ENCODE measurements around the gene BEST2. TPM values are rescaled to one million over a fixed set of nuclear protein-coding genes. Genes with fewer than 3 reads are reported as not detected.

The BEST2 gene
- total and polyA plus RNA-seq, 12 donors: not detected

- DNase-seq (peak; percentile 72), ATAC-seq (peak; percentile 66 to 94 (median 80))
- intact Hi-C loops (cut with DNase I): loop anchor here in 7 of 10 donors (5.0 kb wide), 2 partner anchors 34 to 84 kb away; no protein-coding TSS in a partner anchor
- no peaks in the 10 kb centered on the region for H3K9me3 ChIP-seq
- H3K4me3 ChIP-seq: no peak overlapping the region
- H3K27ac ChIP-seq: peak overlapping the region; percentile 63 to 91 (median 80)
- H3K36me3 ChIP-seq: peaks cover 0 to 69% (median 15%) of the 10 kb centered on the region in 9 donors
- TF ChIP-seq, protein P1, sequence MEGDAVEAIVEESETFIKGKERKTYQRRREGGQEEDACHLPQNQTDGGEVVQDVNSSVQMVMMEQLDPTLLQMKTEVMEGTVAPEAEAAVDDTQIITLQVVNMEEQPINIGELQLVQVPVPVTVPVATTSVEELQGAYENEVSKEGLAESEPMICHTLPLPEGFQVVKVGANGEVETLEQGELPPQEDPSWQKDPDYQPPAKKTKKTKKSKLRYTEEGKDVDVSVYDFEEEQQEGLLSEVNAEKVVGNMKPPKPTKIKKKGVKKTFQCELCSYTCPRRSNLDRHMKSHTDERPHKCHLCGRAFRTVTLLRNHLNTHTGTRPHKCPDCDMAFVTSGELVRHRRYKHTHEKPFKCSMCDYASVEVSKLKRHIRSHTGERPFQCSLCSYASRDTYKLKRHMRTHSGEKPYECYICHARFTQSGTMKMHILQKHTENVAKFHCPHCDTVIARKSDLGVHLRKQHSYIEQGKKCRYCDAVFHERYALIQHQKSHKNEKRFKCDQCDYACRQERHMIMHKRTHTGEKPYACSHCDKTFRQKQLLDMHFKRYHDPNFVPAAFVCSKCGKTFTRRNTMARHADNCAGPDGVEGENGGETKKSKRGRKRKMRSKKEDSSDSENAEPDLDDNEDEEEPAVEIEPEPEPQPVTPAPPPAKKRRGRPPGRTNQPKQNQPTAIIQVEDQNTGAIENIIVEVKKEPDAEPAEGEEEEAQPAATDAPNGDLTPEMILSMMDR (IDR thresholded peaks at IDR 0.05): no peak
- WGBS, 2 donors: 67 to 69% methylated on average over 11 of the region's 11 CpGs
- no peaks in the 10 kb centered on the region for H3K27me3 ChIP-seq
- H3K4me1 ChIP-seq: peaks cover 0 to 36% (median 4%) of the 10 kb centered on the region in 9 donors
Observed at GRCh38 chr19:12763100-12763499, 11.5 kb downstream of the BEST2 start.

GRCh38 chr19:12764698-12765097 lies 13.1 kb downstream of the BEST2 start:
- intact Hi-C loops (cut with DNase I): loop anchor here (5.0 kb wide), 4 partner anchors 33 to 83 kb away; partner anchors contain the start of genes PRDX2 (in 2 of the 10) and THSD8 (in 2 of the 10)
- peaks cover 0 to 84% (median 15%) of the 10 kb centered on the region in 9 donors for H3K36me3 ChIP-seq
- 96 to 98% methylated on average over 16 of the region's 16 CpGs for WGBS, 2 donors

DNA sequence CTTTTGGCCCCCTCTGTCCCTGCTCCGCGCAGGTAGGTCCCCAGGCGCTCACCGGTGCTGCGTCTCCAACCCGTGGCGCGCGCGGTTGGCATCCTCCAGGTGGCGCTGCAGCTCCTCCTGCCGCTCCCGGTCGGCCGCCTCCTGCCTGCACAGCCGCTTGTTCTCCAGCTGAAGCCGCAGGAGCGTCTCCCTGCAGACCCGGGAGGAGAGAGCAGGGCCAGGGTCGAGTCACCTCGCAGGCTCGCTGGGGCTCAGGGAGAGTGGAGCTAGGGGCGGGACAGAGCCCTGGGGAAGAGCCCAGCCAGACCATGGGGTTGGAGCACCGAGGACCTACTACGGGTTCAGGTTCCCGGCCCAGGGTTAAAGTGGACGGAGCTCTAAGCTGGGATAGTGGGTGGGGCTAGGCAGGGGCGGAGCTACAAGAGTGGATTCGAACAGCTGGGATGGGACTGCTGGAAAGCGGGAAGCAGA lies 14.5 kb downstream of the BEST2 start:
- Histone ChIP-seq H3K4me3 (peak overlapping the region in 7 of 10 donors; percentile 28 to 59 (median 44)), H3K27ac (peak overlapping the region in 9 of 10 donors; percentile 31 to 83 (median 53)), H3K36me3 (peaks cover 0 to 98% (median 15%) of the 10 kb centered on the region in 9 donors), H3K27me3 (no peaks in the 10 kb centered on the region), H3K9me3 (no peaks in the 10 kb centered on the region), H3K4me1 (peaks cover 0 to 39% (median 4%) of the 10 kb centered on the region in 9 donors)
- WGBS, 2 donors: 23 to 38% methylated on average over 30 of the region's 30 CpGs
- peak in 7 of 8 donors; percentile 67 to 90 (median 77) for ATAC-seq
- peak; percentile 85 to 91 for DNase-seq
- TF ChIP-seq, protein P1 (IDR thresholded peaks at IDR 0.05): peak in 7 of 9 donors; percentile 71 to 99 (median 88)
- intact Hi-C loops (cut with DNase I): loop anchor here in 4 of 10 donors (5.0 kb wide), 3 partner anchors 36 to 81 kb away; partner anchors contain the start of genes PRDX2 (in 2 of the 4) and THSD8 (in 2 of the 4)

More at GRCh38 chr19:12764698-12765097, 13.1 kb downstream of the BEST2 start:
- TF ChIP-seq, protein P1 (IDR thresholded peaks at IDR 0.05): no peak
- peak overlapping the region in 1 of 10 donors; percentile 1 for H3K27ac ChIP-seq
- peaks cover 0 to 35% (median 4%) of the 10 kb centered on the region in 9 donors for H3K4me1 ChIP-seq
- DNase-seq: no peak
- no peak for ATAC-seq
- no peak overlapping the region for H3K4me3 ChIP-seq
- no peaks in the 10 kb centered on the region for H3K27me3 ChIP-seq
- no peaks in the 10 kb centered on the region for H3K9me3 ChIP-seq

DNA sequence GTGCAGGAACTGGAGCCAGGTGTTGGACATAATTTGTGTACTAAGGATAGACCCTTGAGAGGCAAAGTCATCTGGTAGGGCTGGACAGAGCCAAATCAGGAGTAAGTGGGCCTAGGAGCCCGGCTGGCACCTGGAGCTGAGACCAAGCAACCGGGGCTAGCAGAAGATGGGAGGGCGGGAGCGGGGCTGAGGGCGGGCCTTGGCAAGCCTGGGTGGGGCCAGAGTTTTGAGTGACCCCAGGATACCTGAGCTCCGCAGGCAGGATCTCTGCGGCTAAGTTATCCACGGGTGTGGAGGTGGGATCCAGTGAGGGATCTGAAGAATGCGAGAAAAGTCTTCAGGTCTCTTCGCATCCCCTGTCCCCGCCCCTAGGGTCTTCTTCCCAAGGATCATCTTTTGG lies 15.6 kb downstream of the BEST2 start:
- H3K4me1 ChIP-seq: peaks cover 0 to 46% (median 6%) of the 10 kb centered on the region in 9 donors
- ATAC-seq: no peak
- no peaks in the 10 kb centered on the region for H3K9me3 ChIP-seq
- 93 to 94% methylated on average over 11 of the region's 11 CpGs for WGBS, 2 donors
- no peak overlapping the region for H3K27ac ChIP-seq
- no peak for DNase-seq
- no peaks in the 10 kb centered on the region for H3K27me3 ChIP-seq
- peaks cover 0 to 88% (median 11%) of the 10 kb centered on the region in 9 donors for H3K36me3 ChIP-seq
- intact Hi-C loops (cut with DNase I): loop anchor here in 4 of 10 donors (5.0 kb wide), 3 partner anchors 35 to 80 kb away; partner anchors contain the start of genes PRDX2 (in 2 of the 4) and THSD8 (in 2 of the 4)
- H3K4me3 ChIP-seq: no peak overlapping the region
- TF ChIP-seq, protein P1 (IDR thresholded peaks at IDR 0.05): no peak
